Measurements from ENCODE around the gene ATP6V0A4.
"Not testable (repeated sequence)": the region's sequence is repeated elsewhere in the genome, so short reads cannot be mapped to it uniquely, and the experiment has no call there.

The ATP6V0A4 gene

DNA sequence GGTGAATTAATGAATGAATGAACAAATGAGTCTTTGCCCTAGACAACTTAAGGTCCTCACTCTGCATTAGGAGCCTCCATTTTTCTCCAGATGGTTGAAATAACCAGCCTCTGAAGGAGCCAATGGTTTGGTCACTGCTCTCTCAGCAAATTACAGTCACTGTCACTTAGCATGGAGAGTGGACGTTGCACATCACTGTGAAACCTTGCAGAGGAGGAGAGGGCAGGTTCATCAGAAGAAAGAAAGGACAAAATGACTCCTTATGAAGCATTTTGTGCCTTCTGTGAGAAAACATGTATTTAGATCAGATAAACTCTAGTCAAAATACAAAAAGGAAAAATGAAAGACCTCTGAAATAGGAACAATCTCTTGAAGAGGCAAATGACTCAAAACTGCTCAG, 6.6 kb upstream of the ATP6V0A4 start:
- in situ Hi-C loops (cut with HindIII; ENCODE audit: low sequenced_read_pairs) = loop anchor here (5.0 kb wide), 1 partner anchor 42 kb away; no protein-coding TSS in a partner anchor

DNA sequence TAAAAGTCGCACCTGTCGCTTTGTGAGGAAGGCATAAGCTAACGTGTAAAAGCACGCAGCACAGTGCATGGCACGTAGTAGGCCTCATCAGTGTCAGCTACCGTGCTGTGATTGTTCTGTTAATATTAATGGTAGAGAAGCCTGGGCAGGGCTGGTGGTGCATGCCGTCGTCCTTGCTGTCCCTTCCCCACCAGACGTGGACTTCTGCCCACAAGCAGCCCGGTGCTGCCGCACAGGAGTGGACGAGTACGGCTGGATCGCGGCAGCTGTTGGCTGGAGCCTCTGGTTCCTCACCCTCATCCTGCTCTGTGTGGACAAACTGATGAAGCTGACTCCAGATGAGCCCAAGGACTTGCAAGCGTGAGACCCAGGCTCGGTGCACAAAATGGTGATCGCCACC, 4.7 kb upstream of the ATP6V0A4 start:
- in situ Hi-C loops (cut with HindIII; ENCODE audit: low sequenced_read_pairs) = loop anchor here (5.0 kb wide), 1 partner anchor 40 kb away; no protein-coding TSS in a partner anchor

DNA sequence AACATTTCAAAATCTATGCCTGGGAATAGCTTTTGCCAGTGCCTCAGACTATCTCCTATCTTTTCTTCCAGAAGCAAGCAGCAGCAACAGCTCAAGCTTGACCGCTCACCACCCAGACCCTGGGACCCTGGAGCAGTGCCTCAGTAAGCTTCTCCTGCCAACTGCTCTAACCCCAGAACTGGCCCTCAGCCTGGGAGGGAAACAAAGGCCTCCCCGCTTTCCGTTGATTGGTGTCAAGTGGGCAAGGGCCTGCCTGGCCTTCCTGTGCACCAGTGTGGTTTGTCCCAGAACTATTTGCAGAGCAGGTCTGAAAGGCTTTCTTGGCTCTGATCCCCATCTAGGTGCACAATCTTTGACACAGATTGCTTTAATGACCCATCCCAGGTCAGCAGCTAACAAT, 3.3 kb upstream of the ATP6V0A4 start:
- in situ Hi-C loops (cut with HindIII; ENCODE audit: low sequenced_read_pairs) = loop anchor here (5.0 kb wide), 1 partner anchor 39 kb away; no protein-coding TSS in a partner anchor

DNA sequence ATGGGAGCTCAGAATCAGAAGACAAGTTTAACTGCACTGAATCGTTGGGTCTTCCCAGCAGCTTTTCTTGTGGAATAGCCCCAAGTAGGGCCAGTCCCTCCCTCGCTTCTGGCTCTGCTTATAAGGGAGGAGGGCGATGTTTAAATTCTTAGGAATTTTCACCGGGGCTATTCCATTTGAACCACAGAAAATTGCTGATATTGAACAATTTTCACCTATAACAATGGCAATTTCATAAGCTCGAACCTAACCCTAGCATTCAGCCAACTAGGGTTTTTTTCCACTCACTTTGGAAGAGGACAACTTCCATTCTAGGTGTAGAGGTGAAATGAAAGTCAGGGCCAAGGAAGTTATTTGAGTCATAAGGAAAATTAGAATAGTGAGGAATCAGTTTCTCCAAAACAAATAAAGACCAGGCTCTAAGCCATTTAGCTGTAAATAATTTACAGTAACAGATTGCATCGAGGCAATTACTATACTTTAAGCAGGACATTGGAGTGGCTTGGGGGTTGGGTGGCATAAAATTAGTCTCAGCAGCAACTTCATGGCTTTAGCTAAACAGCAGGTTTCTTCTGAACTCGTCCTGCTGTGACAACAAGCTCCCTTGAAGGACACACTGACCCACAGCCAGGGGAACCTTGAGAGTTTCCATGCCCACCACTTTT, 1.5 kb upstream of the ATP6V0A4 start:
- in situ Hi-C loops (cut with HindIII; ENCODE audit: low sequenced_read_pairs) = no loop called here

DNA sequence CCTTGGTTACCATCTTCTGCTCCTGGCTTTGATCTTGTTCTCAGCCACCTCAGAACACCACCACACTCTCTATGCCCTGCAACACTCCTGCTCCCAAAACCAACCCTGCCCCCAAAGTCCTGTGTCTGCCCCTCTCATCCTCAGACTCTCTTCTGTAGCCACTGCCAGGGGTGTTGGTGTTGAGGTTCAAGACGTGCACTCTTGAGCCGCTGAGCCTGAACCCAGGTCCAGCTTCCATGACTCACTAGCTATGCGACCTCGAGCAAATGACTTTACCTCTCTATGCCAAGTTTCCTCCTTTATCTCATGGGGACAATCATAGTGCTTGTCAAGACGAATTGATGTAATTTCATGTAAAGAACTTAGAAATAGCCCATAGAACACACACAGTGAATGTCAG, 840 bp upstream of the ATP6V0A4 start:
- in situ Hi-C loops (cut with HindIII; ENCODE audit: low sequenced_read_pairs) = no loop called here

DNA sequence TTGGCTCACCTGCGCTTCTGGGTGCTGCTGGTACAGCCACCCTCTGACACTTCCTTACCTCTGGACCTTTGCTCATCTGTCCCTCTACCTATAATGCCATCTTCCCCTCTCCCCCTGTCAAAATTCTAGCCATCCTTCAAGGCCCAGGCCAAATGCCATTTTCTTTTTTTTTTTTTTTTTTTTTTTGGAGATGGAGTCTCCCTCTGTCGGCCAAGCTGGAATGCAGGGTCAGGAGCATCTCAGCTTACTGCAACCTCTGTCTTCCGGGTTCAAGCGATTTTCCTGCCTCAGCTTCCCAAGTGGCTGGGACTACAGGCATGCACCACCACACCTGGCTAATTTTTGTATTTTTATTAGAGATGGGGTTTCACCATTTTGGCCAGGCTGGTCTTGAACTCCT, 950 bp downstream of the ATP6V0A4 start:
- in situ Hi-C loops (cut with HindIII; ENCODE audit: low sequenced_read_pairs) = not testable (repeated sequence)

DNA sequence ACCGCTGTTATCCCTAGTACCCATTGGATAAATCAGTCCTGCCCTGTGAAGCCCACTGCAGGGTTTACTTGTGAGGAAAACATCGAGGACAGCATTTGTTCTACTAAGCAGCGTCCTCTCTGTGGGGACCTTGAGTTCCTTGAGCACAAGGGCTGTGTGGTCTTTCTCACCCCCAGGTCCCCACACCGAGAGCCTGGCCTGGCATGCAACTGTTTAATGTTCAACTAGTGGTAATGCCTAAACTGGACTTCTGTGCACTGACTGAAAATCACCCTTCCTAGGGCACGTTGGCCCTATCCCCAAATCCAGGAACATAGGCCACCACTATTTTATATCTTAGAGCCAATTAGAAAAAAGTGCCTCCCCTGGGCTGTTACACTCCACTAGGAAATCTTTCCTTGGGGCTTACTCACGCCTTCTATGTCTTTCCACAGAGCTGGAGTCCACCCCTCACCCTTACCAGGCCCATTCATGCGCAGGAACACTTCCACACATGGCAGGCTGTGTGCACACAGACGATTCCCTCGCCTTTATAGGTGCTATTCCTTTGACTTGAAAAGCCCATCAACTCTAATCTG, 1.9 kb downstream of the ATP6V0A4 start:
- in situ Hi-C loops (cut with HindIII; ENCODE audit: low sequenced_read_pairs) = no loop called here

DNA sequence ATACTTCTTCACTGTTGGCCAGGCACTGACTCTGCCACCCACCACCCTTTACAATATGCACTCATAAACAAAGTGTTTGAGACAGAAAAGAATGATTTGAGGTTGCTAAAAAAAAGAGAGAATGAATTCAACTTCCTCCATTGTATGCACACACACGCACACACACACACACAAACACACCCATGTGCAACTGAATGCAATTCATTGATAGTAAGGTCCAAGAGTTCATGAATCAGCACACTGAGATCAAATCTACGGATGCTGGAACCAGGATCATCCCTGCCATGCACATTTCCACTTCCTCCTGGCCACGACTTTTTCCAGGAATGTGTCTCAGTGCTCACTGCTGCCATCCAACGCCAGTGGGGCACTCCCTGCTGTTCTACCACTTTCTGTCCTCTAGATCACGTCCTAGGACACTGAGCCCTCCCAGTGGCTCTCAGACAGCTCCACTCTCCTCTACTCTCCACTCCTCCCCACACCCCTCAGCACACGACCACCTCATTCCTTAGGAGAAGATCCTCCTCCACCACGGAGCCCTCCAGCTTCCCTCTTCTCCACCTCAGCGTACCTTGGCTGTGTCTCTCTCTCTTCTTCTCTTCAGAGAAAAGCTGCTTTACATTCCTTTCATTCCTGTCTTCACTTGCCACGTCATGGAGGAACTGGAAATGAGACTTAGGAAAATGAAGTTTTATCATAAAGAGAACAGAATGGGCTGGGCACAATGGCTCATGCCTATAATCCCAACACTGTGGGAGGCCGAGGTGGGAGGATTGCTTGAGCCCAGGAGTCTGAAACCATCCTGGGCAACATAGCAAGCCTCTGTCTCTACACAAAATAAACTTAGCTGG, 12.2 kb downstream of the ATP6V0A4 start:
- in situ Hi-C loops (cut with HindIII; ENCODE audit: low sequenced_read_pairs) = no loop called here

DNA sequence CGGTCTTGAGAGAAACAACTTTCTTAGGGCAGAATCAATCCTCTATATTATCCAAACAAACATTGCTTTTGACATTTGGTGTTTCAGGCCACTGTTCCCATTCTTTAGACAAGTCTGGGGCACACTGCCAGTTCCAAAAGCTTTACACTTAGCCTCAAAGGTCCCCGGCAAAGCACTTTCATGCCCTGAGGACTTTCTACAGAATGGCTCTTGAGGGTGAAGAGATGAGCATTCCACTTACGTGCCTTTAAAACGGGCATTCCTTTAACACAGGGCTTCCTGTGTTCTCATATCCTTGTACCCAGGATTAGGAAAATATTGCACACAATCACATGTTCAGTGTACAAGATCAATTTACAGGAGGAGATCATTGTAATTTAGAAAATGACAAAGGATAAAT, 13.3 kb downstream of the ATP6V0A4 start:
- in situ Hi-C loops (cut with HindIII; ENCODE audit: low sequenced_read_pairs) = no loop called here

DNA sequence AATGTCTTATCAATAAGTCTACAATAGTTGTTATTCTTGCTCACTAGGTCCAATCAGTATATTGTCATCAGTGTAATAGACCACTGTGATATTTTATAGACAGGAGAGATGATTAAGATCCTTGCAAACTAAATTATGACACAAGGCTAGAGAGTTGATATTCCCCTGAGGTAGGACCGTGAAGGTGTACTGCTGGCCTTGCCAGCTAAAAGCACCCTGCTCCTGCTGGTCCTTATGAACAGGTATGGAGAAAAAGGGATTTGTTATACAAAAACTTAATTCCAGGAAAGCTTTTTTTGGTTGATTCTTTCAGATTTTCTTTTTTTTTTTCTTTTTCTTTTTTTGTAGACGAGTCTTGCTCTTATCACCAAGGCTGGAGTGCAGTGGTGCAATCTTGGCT, 17.0 kb downstream of the ATP6V0A4 start:
- in situ Hi-C loops (cut with HindIII; ENCODE audit: low sequenced_read_pairs) = no loop called here

DNA sequence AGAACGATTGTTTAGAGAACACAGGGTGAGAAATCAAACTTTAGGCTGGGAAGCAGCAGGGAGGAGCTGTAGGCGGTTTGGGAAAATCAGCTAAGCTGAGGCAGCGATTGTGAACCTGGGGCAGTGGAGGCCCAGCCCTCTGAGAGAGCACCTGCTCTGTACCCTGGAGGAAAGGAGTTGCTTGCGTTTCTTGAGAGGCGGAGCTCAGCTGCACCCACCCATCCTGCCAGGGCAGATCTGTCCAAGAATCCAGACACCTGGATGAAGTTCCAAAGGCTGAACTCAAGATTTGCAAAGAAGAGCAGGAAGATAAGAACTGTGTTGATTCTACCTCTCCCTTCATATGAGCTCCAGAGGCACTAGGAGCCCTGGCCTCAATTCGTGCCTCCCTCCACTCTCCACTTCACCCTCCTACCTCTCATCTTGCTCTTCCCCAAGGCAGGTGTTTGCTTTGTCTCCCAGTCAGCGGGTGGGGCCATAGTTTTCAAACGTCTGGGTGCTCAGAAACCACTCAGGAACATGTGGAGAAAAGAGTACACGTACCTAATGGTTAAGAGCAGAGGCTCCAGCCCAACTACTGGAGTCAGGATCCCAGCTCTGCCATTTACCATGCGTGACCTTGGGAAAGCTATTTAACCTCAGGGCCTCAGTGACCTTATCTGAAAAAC, 21.7 kb downstream of the ATP6V0A4 start:
- in situ Hi-C loops (cut with HindIII; ENCODE audit: low sequenced_read_pairs) = no loop called here

DNA sequence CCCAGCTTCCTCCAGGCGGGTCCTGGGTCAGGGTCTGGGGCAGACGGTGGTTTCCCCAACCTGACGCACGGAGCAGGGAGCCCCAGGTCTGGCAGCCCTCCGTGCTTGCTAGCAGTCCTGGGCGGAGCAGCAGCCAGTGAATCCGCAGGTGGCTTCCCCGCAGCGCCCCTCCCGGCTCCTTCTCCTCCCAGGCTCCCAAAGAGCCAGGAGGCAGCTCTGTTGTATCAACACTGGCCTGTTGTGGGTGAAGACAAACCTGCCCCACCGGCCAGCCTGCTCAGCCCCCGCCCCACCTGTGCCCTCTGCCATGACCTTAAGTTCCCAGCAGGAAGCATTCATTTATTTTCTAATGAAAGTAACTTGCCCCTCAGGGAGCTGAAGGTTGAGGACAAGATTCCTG, 24.2 kb downstream of the ATP6V0A4 start:
- in situ Hi-C loops (cut with HindIII; ENCODE audit: low sequenced_read_pairs) = no loop called here

DNA sequence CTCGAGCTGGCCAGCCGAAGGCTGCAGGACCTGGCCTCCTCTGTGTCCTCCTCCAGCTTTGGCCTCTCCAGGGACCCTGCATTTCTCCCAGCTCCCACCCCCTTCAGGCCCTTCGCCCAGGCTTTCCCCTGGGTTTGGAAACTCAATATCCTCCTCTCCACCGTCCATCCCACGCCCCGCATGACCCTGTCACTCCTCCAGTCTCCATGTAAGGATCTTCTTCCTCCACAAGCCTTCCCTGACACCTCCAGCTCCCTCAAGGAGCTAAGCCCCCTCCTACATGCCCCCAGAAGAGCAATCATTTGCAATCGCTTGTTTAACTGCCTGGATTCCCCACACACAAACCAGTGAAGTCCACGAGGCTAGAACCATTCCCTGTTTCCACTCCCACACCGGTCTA, 24.8 kb downstream of the ATP6V0A4 start:
- in situ Hi-C loops (cut with HindIII; ENCODE audit: low sequenced_read_pairs) = no loop called here

DNA sequence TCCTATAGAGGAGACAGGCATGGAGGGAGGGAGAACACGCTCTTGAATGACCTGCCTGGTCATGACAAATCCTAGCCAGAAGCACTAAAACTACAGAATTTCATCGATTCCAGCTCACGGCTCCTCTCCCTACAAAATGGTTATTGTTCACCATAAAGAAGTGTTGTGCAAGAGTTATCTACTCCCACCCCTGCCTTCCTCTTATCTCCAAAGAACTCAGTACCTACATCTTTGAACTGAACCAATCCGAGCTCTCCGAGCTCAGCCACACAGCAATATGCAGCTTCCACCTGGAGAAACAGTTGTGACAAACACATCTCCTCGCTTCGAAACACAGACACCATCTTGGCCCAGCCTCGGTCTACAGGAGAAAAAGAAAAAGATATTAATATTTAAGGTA, 27.1 kb downstream of the ATP6V0A4 start:
- in situ Hi-C loops (cut with HindIII; ENCODE audit: low sequenced_read_pairs) = no loop called here

DNA sequence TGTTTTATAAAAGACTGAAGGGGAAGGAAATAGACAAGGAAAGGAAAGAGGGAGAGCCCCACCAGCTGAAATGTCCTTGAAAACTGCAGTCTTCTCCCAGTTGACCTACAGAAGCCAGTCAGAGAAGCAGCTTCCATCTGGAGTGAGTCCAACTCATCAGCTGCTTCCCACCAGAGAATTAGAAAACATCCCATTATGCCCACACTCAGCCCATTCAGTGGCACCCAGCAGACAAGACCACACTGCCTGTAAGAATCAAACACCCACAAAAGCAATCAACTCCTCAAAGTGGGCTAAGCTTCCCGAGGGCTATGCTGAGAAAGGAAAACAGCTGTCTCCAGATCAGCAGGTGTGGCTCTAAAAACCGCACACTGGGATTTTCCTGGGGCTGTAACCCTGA, 29.8 kb downstream of the ATP6V0A4 start:
- in situ Hi-C loops (cut with HindIII; ENCODE audit: low sequenced_read_pairs) = no loop called here

DNA sequence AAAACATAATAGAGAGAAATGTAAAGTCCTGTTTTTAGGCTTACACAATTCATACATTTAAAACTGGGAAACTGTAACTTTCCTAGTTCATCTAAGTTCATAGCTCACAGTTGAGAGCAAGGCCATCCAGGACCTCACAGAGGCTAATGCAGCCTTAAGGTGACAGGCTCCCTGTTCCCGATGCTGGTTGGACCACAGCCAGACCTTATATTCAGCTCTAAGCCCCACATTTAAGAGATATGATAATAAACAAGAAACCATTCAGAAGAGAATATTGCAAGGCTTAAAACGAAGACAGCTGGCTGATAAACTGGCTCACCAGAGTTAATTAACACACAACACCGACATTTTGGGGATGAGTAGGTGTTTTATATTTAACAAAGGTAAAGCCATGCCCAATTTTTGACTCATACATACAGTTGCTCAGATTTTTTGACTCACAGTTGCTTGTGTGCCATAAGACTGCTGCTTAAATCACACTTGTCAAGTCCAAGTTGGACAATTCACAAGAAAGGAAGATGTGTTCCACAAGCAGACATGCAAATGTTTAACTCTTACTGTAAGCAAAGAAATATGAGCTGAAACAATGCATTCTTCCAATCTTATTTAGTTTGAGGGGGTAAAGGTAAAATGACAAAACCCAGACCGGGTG, 41.3 kb downstream of the ATP6V0A4 start:
- in situ Hi-C loops (cut with HindIII; ENCODE audit: low sequenced_read_pairs) = no loop called here

DNA sequence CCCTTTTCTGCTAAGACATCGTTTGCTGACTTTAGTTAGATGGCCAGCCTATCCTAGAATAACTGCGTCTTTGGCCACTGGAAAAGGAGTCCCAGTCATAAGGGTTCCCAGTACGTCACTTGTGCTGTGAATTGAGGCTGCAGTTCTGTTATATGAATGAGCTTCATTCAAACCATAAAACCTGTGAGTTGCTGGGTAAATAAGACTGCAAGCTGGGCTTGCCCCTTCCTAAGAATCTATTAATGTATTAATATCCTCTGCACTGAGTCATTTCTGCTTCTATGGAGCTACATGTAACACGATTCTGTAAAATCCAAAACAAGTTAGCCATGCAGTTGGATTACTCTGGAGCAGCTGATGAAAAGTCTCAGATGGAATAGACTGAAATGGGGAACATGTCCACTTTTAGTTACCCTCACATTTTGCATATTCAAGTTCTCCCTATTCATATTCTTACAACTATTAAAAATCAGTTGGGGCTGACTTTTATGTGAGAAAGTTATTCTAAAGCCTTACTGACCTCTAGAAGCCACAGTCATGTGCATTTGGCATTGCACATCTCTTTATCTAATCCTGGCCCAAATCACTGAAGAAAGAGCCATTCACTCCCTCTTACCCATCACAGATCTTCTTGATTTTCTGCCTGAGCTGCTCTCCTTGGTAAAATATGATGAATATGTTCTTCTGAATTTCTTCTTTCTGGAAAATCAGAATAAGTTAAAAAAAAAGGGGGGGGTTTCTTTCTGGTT, 42.0 kb downstream of the ATP6V0A4 start:
- in situ Hi-C loops (cut with HindIII; ENCODE audit: low sequenced_read_pairs) = no loop called here

DNA sequence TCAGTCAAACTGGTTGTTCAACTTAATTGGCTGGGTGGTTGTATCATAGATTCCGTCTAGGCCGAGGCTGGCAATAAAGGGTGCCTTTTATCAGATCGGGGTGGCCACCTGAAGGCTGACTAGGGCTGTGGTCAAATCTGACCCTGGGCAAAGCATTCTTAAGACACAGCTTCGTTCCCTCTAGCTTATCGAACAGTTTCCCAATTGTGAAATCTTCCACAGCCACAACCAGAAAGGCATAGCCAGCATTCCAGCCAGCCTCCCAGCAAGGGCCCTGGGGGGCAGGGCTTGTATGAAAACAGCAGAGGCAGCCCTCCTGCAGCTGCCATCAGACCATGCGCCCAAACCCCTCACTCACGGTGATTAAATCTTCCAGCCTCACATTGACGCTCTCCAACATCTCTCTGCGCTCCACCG, 42.7 kb downstream of the ATP6V0A4 start:
- in situ Hi-C loops (cut with HindIII; ENCODE audit: low sequenced_read_pairs) = no loop called here

DNA sequence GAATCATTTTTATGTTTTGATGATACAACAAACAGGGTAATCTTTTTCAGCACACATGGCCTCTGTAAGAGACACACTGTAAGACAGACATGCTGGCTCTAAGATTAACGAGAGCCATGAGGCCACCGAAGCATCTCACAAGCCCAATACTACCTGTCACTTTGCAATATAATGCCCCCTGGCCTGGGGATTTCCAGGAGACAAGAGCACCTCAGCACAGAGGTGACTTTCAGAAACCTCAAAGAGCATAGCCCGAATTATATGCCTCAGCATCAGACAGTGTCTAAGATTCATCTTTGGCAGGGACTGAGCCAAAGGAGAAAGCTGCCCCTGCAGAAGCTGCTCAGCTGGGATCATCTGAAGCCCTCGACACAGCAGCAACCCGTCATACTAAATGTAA, 44.4 kb downstream of the ATP6V0A4 start:
- in situ Hi-C loops (cut with HindIII; ENCODE audit: low sequenced_read_pairs) = no loop called here

DNA sequence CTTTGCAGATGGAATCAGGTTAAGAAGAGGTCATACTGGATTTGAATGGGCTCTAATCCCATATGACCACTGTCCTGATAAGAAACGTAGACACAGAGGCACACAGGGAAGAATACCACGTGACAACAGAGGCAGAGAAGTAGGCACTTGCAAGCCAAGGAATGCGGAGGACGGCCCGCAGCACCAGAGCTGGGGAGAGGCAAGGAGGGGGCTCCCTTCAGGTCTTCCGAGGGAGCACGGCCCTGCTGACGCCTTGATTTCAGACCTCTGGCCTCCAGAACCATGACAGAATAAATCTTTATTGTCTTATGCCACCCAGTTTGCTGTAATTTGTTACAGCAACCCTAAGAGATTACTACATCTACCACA, 44.9 kb downstream of the ATP6V0A4 start:
- in situ Hi-C loops (cut with HindIII; ENCODE audit: low sequenced_read_pairs) = no loop called here

All from DLD1 (cell line).